Kidney (tissue), 14 donors: ENCODE results near the gene PPFIA1. TPM values are rescaled to one million over a fixed set of nuclear protein-coding genes. Genes with fewer than 3 reads are reported as not detected.

ENCODE experiments used
- DNase-seq, 5 donors: peaks; one replicate each; pipeline ENCODE4 v3.0.0-alpha.2; 2013 to 2020
- FAIRE-seq: peaks from 2 replicates; lab custom pipeline; 2012; peaks lifted over from hg19 to GRCh38; lab: Jason Lieb, UNC
- H3K27ac ChIP-seq, 2 donors: one replicate each; pipeline ENCODE4 v1.7.0; 2013; ENCODE audit warnings: low read depth in 2 of 2, low read length in 2 of 2, inconsistent platforms in 1 of 2
- H3K27me3 ChIP-seq: one replicate; pipeline ENCODE4 v1.7.1; 2013; ENCODE audit warnings: low read length, inconsistent platforms; ENCODE audit not compliant: control insufficient read depth, insufficient read depth
- H3K36me3 ChIP-seq, 3 donors: one replicate each; pipeline versions ENCODE4 v1.7.0 to v1.7.1; 2013; ENCODE audit warnings: low read length in 3 of 3, control low read depth in 1 of 3, inconsistent platforms in 1 of 3; ENCODE audit not compliant: insufficient read depth in 3 of 3, control insufficient read depth in 2 of 3
- H3K4me1 ChIP-seq, 3 donors: one replicate each; pipeline versions ENCODE4 v1.7.0 to v1.7.1; 2013; ENCODE audit warnings: low read length in 3 of 3, inconsistent platforms in 1 of 3, low read depth in 1 of 3; ENCODE audit not compliant: control insufficient read depth in 2 of 3, insufficient read depth in 2 of 3
- H3K4me3 ChIP-seq, 3 donors: one replicate each; pipeline versions ENCODE4 v1.7.0 to v1.8.1; 2013; ENCODE audit warnings: low read length in 3 of 3, control low read depth in 1 of 3, inconsistent platforms in 1 of 3
- H3K9ac ChIP-seq, 3 donors: one replicate each; pipeline versions ENCODE4 v1.7.0 to v1.7.1; 2013; ENCODE audit warnings: low read length in 3 of 3, control low read depth in 1 of 3, inconsistent platforms in 1 of 3
- H3K9me3 ChIP-seq, 3 donors: one replicate each; pipeline versions ENCODE4 v1.7.0 to v1.7.1; 2013; ENCODE audit warnings: low read length in 3 of 3, control low read depth in 1 of 3, inconsistent platforms in 1 of 3; ENCODE audit not compliant: control insufficient read depth in 2 of 3, insufficient read depth in 1 of 3
- CTCF ChIP-seq: IDR thresholded peaks from 3 replicates; pipeline ENCODE4 v1.5.1; 2012; ENCODE audit warnings: mild to moderate bottlenecking, moderate library complexity, borderline replicate concordance; ENCODE audit not compliant: insufficient read depth; ENCODE audit errors: extremely low read depth
- intact Hi-C: fragments of 100-400 bp; cut with DNase I; formaldehyde crosslinking; loops from one replicate; pipeline ENCODE4 v1.11.1; 2022
- polyA plus RNA-seq: library from polyadenylated mRNA; stranded (reverse); fragments of 350-450 nt; fragmentation: Illumina TruSeq; extraction: RNeasy Lipid Tissue Mini Kit (QIAGEN cat#74804); gene quantifications from one replicate; pipeline ENCODE4 v1.2.3, GENCODE V29; 2014; ENCODE audit warnings: low read depth, low replicate concordance; ENCODE audit not compliant: insufficient read depth
- total RNA-seq: library from RNA; stranded (reverse); fragmentation: NEBNext Ultra II Directional; extraction: Animal tissue kit (Norgen Biotek cat#: 25700); gene quantifications from one replicate; pipeline ENCODE4 v1.2.1, GENCODE V29; 2021
- donor health status: control.
- donor health status: control.
- donor health status: control.
- donor health status: control.
- donor health status: control.
- donor health status: DM: yes; HTN: yes; CAD: no.
- donor health status: Normal renal cell carcinoma (clear cell type).

PPFIA1 gene
- total and polyA plus RNA-seq, 2 donors from 2014 or later: 19.1 to 53.0 TPM

GRCh38 chr11:70230151-70230839 is 40.2 kb upstream of the PPFIA1 start:
- H3K27me3 ChIP-seq: no peaks in the 10 kb centered on the region
- intact Hi-C loops: no loop called here
- H3K36me3 ChIP-seq: no peaks in the 10 kb centered on the region
- H3K4me3 ChIP-seq: no peak overlapping the region
- H3K4me1 ChIP-seq: peaks cover 0 to 6% (median 0%) of the 10 kb centered on the region in 3 donors
- no peaks in the 10 kb centered on the region for H3K9me3 ChIP-seq
- FAIRE-seq: no peak
- no peak overlapping the region for H3K9ac ChIP-seq
- DNase-seq: no peak
- TF ChIP-seq CTCF: no peak
- H3K27ac ChIP-seq: no peak overlapping the region

- FAIRE-seq (no peak), DNase-seq (peak in 1 of 5 donors; percentile 55)
- Histone ChIP-seq H3K27me3 (no peaks in the 10 kb centered on the region), H3K36me3 (no peaks in the 10 kb centered on the region), H3K4me1 (peaks cover 0 to 1% (median 0%) of the 10 kb centered on the region in 3 donors), H3K9me3 (no peaks in the 10 kb centered on the region), H3K27ac (no peak overlapping the region), H3K4me3 (no peak overlapping the region), H3K9ac (no peak overlapping the region)
- intact Hi-C loops: no loop called here
- no peak for TF ChIP-seq CTCF
Measured at GRCh38 chr11:70230840-70231710, 39.4 kb upstream of the PPFIA1 start.

GRCh38 chr11:70233034-70233433 is 37.5 kb upstream of the PPFIA1 start:
- H3K9ac ChIP-seq: no peak overlapping the region
- TF ChIP-seq CTCF: no peak
- no peak overlapping the region for H3K27ac ChIP-seq
- no peaks in the 10 kb centered on the region for H3K9me3 ChIP-seq
- H3K4me1 ChIP-seq: no peaks in the 10 kb centered on the region
- intact Hi-C loops: no loop called here
- no peak overlapping the region for H3K4me3 ChIP-seq
- FAIRE-seq: no peak
- DNase-seq: no peak
- no peaks in the 10 kb centered on the region for H3K27me3 ChIP-seq
- H3K36me3 ChIP-seq: no peaks in the 10 kb centered on the region
